RWPE2 (cell line): Measurements from ENCODE around the gene NEURL1B.

Experiments
- ATAC-seq: fragments of 200-7000 bp; cut with Tn5 transposase; 3 replicates; pipeline ENCODE4 v1.9.1; 2021; ENCODE audit warnings: low read depth
- DNase-seq: peaks from one replicate; pipeline ENCODE4 v3.0.0-alpha.2; 2020; ENCODE audit warnings: low spot score
- H3K27ac ChIP-seq: fragments of 450-650 bp; 2 replicates; pipeline ENCODE4 v1.5.1; 2017; ENCODE audit warnings: mild to moderate bottlenecking; ENCODE audit not compliant: poor library complexity, severe bottlenecking
- H3K27me3 ChIP-seq: fragments of 250-450 bp; sonication (Bioruptor Pico); 2 replicates; pipeline ENCODE4 v1.5.1; 2021; ENCODE audit warnings: mild to moderate bottlenecking, moderate library complexity; ENCODE audit not compliant: insufficient read depth, poor library complexity, severe bottlenecking
- H3K36me3 ChIP-seq: fragments of 250-450 bp; sonication (Bioruptor Pico); 2 replicates; pipeline ENCODE4 v1.5.1; 2020; ENCODE audit warnings: low read depth, mild to moderate bottlenecking, moderate library complexity
- H3K4me1 ChIP-seq: fragments of 250-450 bp; sonication (Bioruptor Pico); 2 replicates; pipeline ENCODE4 v1.5.1; 2021; ENCODE audit warnings: mild to moderate bottlenecking, moderate library complexity; ENCODE audit not compliant: insufficient read depth, poor library complexity, severe bottlenecking
- H3K4me3 ChIP-seq: fragments of 250-450 bp; sonication (Bioruptor Pico); 2 replicates; pipeline ENCODE4 v1.5.1; 2021; ENCODE audit warnings: mild to moderate bottlenecking, moderate library complexity; ENCODE audit not compliant: severe bottlenecking
- H3K9me3 ChIP-seq: fragments of 250-450 bp; sonication (Bioruptor Pico); 2 replicates; pipeline ENCODE4 v1.5.1; 2021; ENCODE audit warnings: mild to moderate bottlenecking, moderate library complexity; ENCODE audit not compliant: severe bottlenecking
- CTCF ChIP-seq: fragments of 450-650 bp; IDR thresholded peaks from one replicate; pipeline ENCODE4 v1.5.1; 2017; ENCODE audit warnings: mild to moderate bottlenecking, moderate library complexity; ENCODE audit not compliant: poor library complexity, severe bottlenecking

NEURL1B gene

GRCh38 chr5:172593721-172594235, 47.3 kb upstream of the NEURL1B start:
- Histone ChIP-seq H3K9me3 (no peaks in the 10 kb centered on the region), H3K4me1 (no peaks in the 10 kb centered on the region), H3K36me3 (no peaks in the 10 kb centered on the region), H3K27ac (no peak overlapping the region), H3K27me3 (no peaks in the 10 kb centered on the region), H3K4me3 (no peak overlapping the region)
- TF ChIP-seq CTCF, result no peak
- DNase-seq (no peak), ATAC-seq (no peak)

GRCh38 chr5:172594431-172594830, 46.6 kb upstream of the NEURL1B start:
- no peak for ATAC-seq
- DNase-seq, result no peak
- Histone ChIP-seq H3K27me3 (no peaks in the 10 kb centered on the region), H3K4me1 (no peaks in the 10 kb centered on the region), H3K9me3 (no peaks in the 10 kb centered on the region), H3K36me3 (no peaks in the 10 kb centered on the region), H3K4me3 (no peak overlapping the region), H3K27ac (no peak overlapping the region)
- TF ChIP-seq CTCF, result no peak

GRCh38 chr5:172594867-172595466, 46.1 kb upstream of the NEURL1B start:
- Histone ChIP-seq H3K36me3 (no peaks in the 10 kb centered on the region), H3K27ac (no peak overlapping the region), H3K4me1 (no peaks in the 10 kb centered on the region), H3K4me3 (no peak overlapping the region), H3K27me3 (no peaks in the 10 kb centered on the region), H3K9me3 (no peaks in the 10 kb centered on the region)
- DNase-seq, result peak; percentile 61
- ATAC-seq, result peak; percentile 66
- no peak for TF ChIP-seq CTCF

- no peak overlapping the region for H3K27ac ChIP-seq
- DNase-seq, result peak; percentile 52
Observed at GRCh38 chr5:172595596-172596455, 45.2 kb upstream of the NEURL1B start.

More at GRCh38 chr5:172595596-172596455, 45.2 kb upstream of the NEURL1B start:
- no peaks in the 10 kb centered on the region for H3K9me3 ChIP-seq
- no peak overlapping the region for H3K4me3 ChIP-seq
- TF ChIP-seq CTCF, result no peak
- no peaks in the 10 kb centered on the region for H3K36me3 ChIP-seq
- no peaks in the 10 kb centered on the region for H3K27me3 ChIP-seq
- ATAC-seq, result no peak; the same call in 2 of the 3 replicates
- no peaks in the 10 kb centered on the region for H3K4me1 ChIP-seq
